ENCODE results near the gene LRCOL1.

- TF ChIP-seq POLR2AphosphoS5 (IDR thresholded peaks at IDR 0.05; ENCODE audit: insufficient read depth in 1 of 2, low read depth in 1 of 2) (no peak), CTCF (IDR thresholded peaks at IDR 0.05) (no peak)
Measured at GRCh38 chr12:132578826-132579225, 31.6 kb downstream of the LRCOL1 start.
